Liver (tissue), 9 donors: Measurements from ENCODE around the gene RASGRF2. TPM values are rescaled to one million over a fixed set of nuclear protein-coding genes. Genes with fewer than 3 reads are reported as not detected.

Experiments used
- DNase-seq: peaks from one replicate; pipeline ENCODE4 v3.0.0-alpha.2; 2017; ENCODE audit warnings: low spot score
- H3K27ac ChIP-seq, 2 donors: one replicate each; pipeline ENCODE4 v1.7.0; 2013; ENCODE audit warnings: inconsistent platforms in 2 of 2, low read length in 2 of 2, control low read depth in 1 of 2, low read depth in 1 of 2, mild to moderate bottlenecking in 1 of 2
- H3K27me3 ChIP-seq, 4 donors: one replicate each; pipeline versions ENCODE4 v1.6.1 to v1.7.0; 2013; ENCODE audit warnings: low read length in 3 of 4, inconsistent platforms in 1 of 4, mild to moderate bottlenecking in 1 of 4, moderate library complexity in 1 of 4; ENCODE audit not compliant: control insufficient read depth in 4 of 4, insufficient read depth in 4 of 4
- H3K36me3 ChIP-seq, 4 donors: one replicate each; pipeline versions ENCODE4 v1.6.1 to v1.7.0; 2013; ENCODE audit warnings: low read length in 3 of 4, mild to moderate bottlenecking in 3 of 4, low read depth in 1 of 4, moderate library complexity in 1 of 4; ENCODE audit not compliant: control insufficient read depth in 4 of 4, insufficient read depth in 3 of 4
- H3K4me1 ChIP-seq, 4 donors: one replicate each; pipeline versions ENCODE4 v1.6.1 to v1.7.0; 2013; ENCODE audit warnings: low read length in 3 of 4, mild to moderate bottlenecking in 3 of 4, moderate library complexity in 1 of 4; ENCODE audit not compliant: control insufficient read depth in 4 of 4, insufficient read depth in 4 of 4
- H3K4me3 ChIP-seq, 3 donors: one replicate each; pipeline versions ENCODE4 v1.6.1 to v1.7.0; 2013; ENCODE audit warnings: low read length in 3 of 3, control low read depth in 1 of 3, low read depth in 1 of 3, mild to moderate bottlenecking in 1 of 3
- H3K9ac ChIP-seq, 2 donors: one replicate each; pipeline ENCODE4 v1.7.0; 2013; ENCODE audit warnings: low read length in 2 of 2, mild to moderate bottlenecking in 2 of 2, moderate library complexity in 2 of 2, control low read depth in 1 of 2, low read depth in 1 of 2
- H3K9me3 ChIP-seq, 4 donors: one replicate each; pipeline versions ENCODE4 v1.6.1 to v1.7.0; 2013; ENCODE audit warnings: low read length in 3 of 4; ENCODE audit not compliant: control insufficient read depth in 4 of 4
- EGR1 ChIP-seq, 2 donors: IDR thresholded peaks; 2 replicates each; pipeline ENCODE4 v1.6.1; 2016 to 2018; ENCODE audit warnings: antibody characterized with exemption in 2 of 2, low read depth in 2 of 2
- FOXA1 ChIP-seq: IDR thresholded peaks from 2 replicates; pipeline ENCODE4 v1.6.1; 2016; ENCODE audit warnings: antibody characterized with exemption
- FOXA2 ChIP-seq: IDR thresholded peaks from 2 replicates; pipeline ENCODE4 v1.6.1; 2016; ENCODE audit warnings: antibody characterized with exemption
- GABPA ChIP-seq, 2 donors: IDR thresholded peaks in 1 of 2; conservative IDR thresholded peaks in 1 of 2; 2 replicates each; pipeline ENCODE4 v1.6.1; 2016; ENCODE audit warnings: antibody characterized with exemption in 2 of 2, mild to moderate bottlenecking in 1 of 2, moderate library complexity in 1 of 2
- HNF4A ChIP-seq, 2 donors: conservative IDR thresholded peaks; 2 replicates each; pipeline ENCODE4 v1.6.1; 2016; ENCODE audit warnings: antibody characterized with exemption in 2 of 2, mild to moderate bottlenecking in 2 of 2
- HNF4G ChIP-seq: IDR thresholded peaks from 2 replicates; pipeline ENCODE4 v1.6.1; 2016; ENCODE audit warnings: antibody characterized with exemption
- JUND ChIP-seq, 2 donors: IDR thresholded peaks; 2 replicates each; pipeline ENCODE4 v1.6.1; 2016; ENCODE audit warnings: antibody characterized with exemption in 2 of 2
- NR2F2 ChIP-seq: IDR thresholded peaks from 2 replicates; pipeline ENCODE4 v1.6.1; 2016; ENCODE audit warnings: antibody characterized with exemption
- RAD21 ChIP-seq, 2 donors: IDR thresholded peaks; 2 replicates each; pipeline ENCODE4 v1.6.1; 2016; ENCODE audit warnings: antibody characterized with exemption in 2 of 2, mild to moderate bottlenecking in 2 of 2
- RXRA ChIP-seq, 2 donors: IDR thresholded peaks; 2 replicates each; pipeline ENCODE4 v1.6.1; 2017 to 2018; ENCODE audit warnings: antibody characterized with exemption in 2 of 2, mild to moderate bottlenecking in 1 of 2
- SP1 ChIP-seq: IDR thresholded peaks from 2 replicates; pipeline ENCODE4 v1.6.1; 2018; ENCODE audit warnings: antibody characterized with exemption, mild to moderate bottlenecking
- TAF1 ChIP-seq: conservative IDR thresholded peaks from 2 replicates; pipeline ENCODE4 v1.6.1; 2016; ENCODE audit warnings: antibody characterized with exemption, mild to moderate bottlenecking
- YY1 ChIP-seq: IDR thresholded peaks from 2 replicates; pipeline ENCODE4 v1.6.1; 2016; ENCODE audit warnings: antibody characterized with exemption, mild to moderate bottlenecking
- WGBS: extraction: QIAGEN DNeasy Blood & Tissue Kit; methylation state at CpG from one replicate; pipeline ENCODE4 v1.1.7; 2013; 5-methylcytosine and 5-hydroxymethylcytosine counted together
- polyA plus RNA-seq, 2 donors: library from polyadenylated mRNA; stranded (reverse) in 1 of 2; unstranded in 1 of 2; fragments of 200-250 nt in 1 of 2; fragments of >200 nt in 1 of 2; fragmentation: Nextera tagmentation in 1 of 2; extraction: Ambion mirVana in 1 of 2; gene quantifications; one replicate each; pipeline versions ENCODE4 v1.2.1 to v1.2.3, GENCODE V29; 2013 to 2015
- total RNA-seq, 2 donors: library from RNA; depleted of rRNA; stranded (reverse); fragments of >200 nt; gene quantifications; one replicate each; pipeline ENCODE4 v1.2.3, GENCODE V29; 2014
- TF ChIP-seq, protein P1 (sequence below): IDR thresholded peaks from 2 replicates; pipeline ENCODE4 v1.6.1; 2016; ENCODE audit warnings: antibody characterized with exemption
- TF ChIP-seq, protein P2 (sequence below): fragments of 150-350 bp; IDR thresholded peaks from 2 replicates; pipeline ENCODE4 v1.5.1; 2017; ENCODE audit warnings: improper control_type of control experiment, low read depth, low read length; ENCODE audit not compliant: missing input control
- TF ChIP-seq, protein P3 (sequence below): IDR thresholded peaks from 2 replicates; pipeline ENCODE4 v1.6.1; 2016; ENCODE audit warnings: antibody characterized with exemption
- TF ChIP-seq, protein P4 (sequence below): IDR thresholded peaks from 2 replicates; pipeline ENCODE4 v1.6.1; 2016; ENCODE audit warnings: antibody characterized with exemption
- TF ChIP-seq, protein P5 (sequence below): IDR thresholded peaks from 2 replicates; pipeline ENCODE4 v1.6.1; 2016; ENCODE audit warnings: antibody characterized with exemption, mild to moderate bottlenecking
- donor health status: healthy.
- donor health status: healthy.
- donor health status: healthy.
- donor health status: healthy.
- donor health status: healthy.

The RASGRF2 gene
- total and polyA plus RNA-seq, 4 donors, result 0.12 to 3.3 (median 0.23) TPM

DNA sequence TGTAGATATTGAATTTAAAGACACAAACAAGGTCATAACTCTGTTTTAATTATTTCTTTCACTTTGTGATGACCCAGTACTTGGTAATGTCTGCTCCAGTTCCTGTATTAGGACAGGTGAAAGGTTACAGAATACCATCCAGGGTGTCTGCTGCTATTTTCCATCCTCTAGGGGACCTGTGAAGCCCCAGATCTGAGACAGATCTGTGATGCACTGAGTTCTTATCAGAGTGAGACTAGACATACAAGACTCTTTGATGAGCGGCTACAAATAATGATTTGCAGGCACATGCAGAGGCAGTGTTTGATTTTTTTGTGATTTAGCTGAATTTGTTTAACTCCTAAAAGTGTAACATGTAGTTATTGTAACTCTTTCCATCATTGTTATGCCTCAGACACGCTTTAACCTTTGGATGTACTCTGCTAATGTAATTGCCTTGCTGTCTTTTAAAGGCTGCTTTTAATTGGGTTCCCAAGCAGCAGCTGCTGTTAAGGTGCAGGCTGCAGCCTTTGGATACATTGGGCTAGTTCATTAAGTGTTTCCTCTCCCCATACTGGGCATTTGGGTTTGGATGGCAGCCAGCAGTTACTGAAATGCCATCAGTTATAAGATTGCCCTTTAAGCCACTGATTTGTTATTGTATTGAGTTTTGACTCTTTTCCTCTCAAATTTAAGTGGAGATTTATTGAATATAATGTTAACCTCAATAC, 63.3 kb downstream of the RASGRF2 start:
- H3K27me3 ChIP-seq, result no peaks in the 10 kb centered on the region
- 85% methylated on average over 2 of the region's 2 CpGs for WGBS
- no peaks in the 10 kb centered on the region for H3K9me3 ChIP-seq
- H3K4me1 ChIP-seq, result no peaks in the 10 kb centered on the region
- no peak overlapping the region for H3K9ac ChIP-seq
- TF ChIP-seq RAD21 (IDR thresholded peaks at IDR 0.05) (no peak), TAF1 (no peak), EGR1 (IDR thresholded peaks at IDR 0.05; ENCODE audit: low read depth in 2 of 2) (no peak), RXRA (IDR thresholded peaks at IDR 0.05) (no peak), JUND (IDR thresholded peaks at IDR 0.05) (no peak), FOXA1 (no peak), HNF4A (conservative IDR thresholded peaks at IDR 0.05) (no peak), NR2F2 (no peak), HNF4G (no peak), FOXA2 (no peak), SP1 (no peak), GABPA (IDR thresholded peaks at IDR 0.05 in 1 of 2, conservative IDR thresholded peaks at IDR 0.05 in 1 of 2) (no peak), YY1 (no peak)
- TF ChIP-seq, protein P1, sequence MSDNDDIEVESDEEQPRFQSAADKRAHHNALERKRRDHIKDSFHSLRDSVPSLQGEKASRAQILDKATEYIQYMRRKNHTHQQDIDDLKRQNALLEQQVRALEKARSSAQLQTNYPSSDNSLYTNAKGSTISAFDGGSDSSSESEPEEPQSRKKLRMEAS, result no peak
- TF ChIP-seq, protein P2, sequence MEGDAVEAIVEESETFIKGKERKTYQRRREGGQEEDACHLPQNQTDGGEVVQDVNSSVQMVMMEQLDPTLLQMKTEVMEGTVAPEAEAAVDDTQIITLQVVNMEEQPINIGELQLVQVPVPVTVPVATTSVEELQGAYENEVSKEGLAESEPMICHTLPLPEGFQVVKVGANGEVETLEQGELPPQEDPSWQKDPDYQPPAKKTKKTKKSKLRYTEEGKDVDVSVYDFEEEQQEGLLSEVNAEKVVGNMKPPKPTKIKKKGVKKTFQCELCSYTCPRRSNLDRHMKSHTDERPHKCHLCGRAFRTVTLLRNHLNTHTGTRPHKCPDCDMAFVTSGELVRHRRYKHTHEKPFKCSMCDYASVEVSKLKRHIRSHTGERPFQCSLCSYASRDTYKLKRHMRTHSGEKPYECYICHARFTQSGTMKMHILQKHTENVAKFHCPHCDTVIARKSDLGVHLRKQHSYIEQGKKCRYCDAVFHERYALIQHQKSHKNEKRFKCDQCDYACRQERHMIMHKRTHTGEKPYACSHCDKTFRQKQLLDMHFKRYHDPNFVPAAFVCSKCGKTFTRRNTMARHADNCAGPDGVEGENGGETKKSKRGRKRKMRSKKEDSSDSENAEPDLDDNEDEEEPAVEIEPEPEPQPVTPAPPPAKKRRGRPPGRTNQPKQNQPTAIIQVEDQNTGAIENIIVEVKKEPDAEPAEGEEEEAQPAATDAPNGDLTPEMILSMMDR, result no peak
- TF ChIP-seq, protein P3, sequence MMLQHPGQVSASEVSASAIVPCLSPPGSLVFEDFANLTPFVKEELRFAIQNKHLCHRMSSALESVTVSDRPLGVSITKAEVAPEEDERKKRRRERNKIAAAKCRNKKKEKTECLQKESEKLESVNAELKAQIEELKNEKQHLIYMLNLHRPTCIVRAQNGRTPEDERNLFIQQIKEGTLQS, result no peak
- TF ChIP-seq, protein P4, sequence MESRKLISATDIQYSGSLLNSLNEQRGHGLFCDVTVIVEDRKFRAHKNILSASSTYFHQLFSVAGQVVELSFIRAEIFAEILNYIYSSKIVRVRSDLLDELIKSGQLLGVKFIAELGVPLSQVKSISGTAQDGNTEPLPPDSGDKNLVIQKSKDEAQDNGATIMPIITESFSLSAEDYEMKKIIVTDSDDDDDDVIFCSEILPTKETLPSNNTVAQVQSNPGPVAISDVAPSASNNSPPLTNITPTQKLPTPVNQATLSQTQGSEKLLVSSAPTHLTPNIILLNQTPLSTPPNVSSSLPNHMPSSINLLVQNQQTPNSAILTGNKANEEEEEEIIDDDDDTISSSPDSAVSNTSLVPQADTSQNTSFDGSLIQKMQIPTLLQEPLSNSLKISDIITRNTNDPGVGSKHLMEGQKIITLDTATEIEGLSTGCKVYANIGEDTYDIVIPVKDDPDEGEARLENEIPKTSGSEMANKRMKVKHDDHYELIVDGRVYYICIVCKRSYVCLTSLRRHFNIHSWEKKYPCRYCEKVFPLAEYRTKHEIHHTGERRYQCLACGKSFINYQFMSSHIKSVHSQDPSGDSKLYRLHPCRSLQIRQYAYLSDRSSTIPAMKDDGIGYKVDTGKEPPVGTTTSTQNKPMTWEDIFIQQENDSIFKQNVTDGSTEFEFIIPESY, result no peak
- TF ChIP-seq, protein P5, sequence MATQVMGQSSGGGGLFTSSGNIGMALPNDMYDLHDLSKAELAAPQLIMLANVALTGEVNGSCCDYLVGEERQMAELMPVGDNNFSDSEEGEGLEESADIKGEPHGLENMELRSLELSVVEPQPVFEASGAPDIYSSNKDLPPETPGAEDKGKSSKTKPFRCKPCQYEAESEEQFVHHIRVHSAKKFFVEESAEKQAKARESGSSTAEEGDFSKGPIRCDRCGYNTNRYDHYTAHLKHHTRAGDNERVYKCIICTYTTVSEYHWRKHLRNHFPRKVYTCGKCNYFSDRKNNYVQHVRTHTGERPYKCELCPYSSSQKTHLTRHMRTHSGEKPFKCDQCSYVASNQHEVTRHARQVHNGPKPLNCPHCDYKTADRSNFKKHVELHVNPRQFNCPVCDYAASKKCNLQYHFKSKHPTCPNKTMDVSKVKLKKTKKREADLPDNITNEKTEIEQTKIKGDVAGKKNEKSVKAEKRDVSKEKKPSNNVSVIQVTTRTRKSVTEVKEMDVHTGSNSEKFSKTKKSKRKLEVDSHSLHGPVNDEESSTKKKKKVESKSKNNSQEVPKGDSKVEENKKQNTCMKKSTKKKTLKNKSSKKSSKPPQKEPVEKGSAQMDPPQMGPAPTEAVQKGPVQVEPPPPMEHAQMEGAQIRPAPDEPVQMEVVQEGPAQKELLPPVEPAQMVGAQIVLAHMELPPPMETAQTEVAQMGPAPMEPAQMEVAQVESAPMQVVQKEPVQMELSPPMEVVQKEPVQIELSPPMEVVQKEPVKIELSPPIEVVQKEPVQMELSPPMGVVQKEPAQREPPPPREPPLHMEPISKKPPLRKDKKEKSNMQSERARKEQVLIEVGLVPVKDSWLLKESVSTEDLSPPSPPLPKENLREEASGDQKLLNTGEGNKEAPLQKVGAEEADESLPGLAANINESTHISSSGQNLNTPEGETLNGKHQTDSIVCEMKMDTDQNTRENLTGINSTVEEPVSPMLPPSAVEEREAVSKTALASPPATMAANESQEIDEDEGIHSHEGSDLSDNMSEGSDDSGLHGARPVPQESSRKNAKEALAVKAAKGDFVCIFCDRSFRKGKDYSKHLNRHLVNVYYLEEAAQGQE, result no peak
- no peak for DNase-seq
- no peak overlapping the region for H3K4me3 ChIP-seq
- H3K27ac ChIP-seq, result no peak overlapping the region
- H3K36me3 ChIP-seq, result no peaks in the 10 kb centered on the region
